Muscle layer of colon (tissue), 2 donors: ENCODE data around the gene LIN9.
A peak's percentile ranks its signal among the peaks of the same experiment; 100 is the strongest.

Source experiments
- H3K27ac ChIP-seq: one replicate; pipeline ENCODE4 v1.7.0; 2013; ENCODE audit warnings: low read depth, mild to moderate bottlenecking, low read length, moderate library complexity
- H3K27me3 ChIP-seq, 2 donors: one replicate each; pipeline ENCODE4 v1.7.0; 2013; ENCODE audit warnings: low read length in 2 of 2, mild to moderate bottlenecking in 2 of 2; ENCODE audit not compliant: insufficient read depth in 2 of 2, control insufficient read depth in 1 of 2
- H3K36me3 ChIP-seq: one replicate; pipeline ENCODE4 v1.7.0; 2013; ENCODE audit warnings: mild to moderate bottlenecking, low read length; ENCODE audit not compliant: insufficient read depth
- H3K4me1 ChIP-seq: one replicate; pipeline ENCODE4 v1.7.0; 2013; ENCODE audit warnings: mild to moderate bottlenecking, low read length; ENCODE audit not compliant: insufficient read depth
- H3K4me3 ChIP-seq, 2 donors: one replicate each; pipeline ENCODE4 v1.7.0; 2013; ENCODE audit warnings: low read length in 2 of 2, low read depth in 1 of 2, mild to moderate bottlenecking in 1 of 2, moderate library complexity in 1 of 2
- H3K9ac ChIP-seq: one replicate; pipeline ENCODE4 v1.7.0; 2013; ENCODE audit warnings: low read length
- H3K9me3 ChIP-seq: one replicate; pipeline ENCODE4 v1.7.0; 2013; ENCODE audit warnings: mild to moderate bottlenecking, low read length
- donor health status: abdominal sarcoma.
- donor health status: Adenocarcinoma of cecum.

Gene LIN9, protein sequence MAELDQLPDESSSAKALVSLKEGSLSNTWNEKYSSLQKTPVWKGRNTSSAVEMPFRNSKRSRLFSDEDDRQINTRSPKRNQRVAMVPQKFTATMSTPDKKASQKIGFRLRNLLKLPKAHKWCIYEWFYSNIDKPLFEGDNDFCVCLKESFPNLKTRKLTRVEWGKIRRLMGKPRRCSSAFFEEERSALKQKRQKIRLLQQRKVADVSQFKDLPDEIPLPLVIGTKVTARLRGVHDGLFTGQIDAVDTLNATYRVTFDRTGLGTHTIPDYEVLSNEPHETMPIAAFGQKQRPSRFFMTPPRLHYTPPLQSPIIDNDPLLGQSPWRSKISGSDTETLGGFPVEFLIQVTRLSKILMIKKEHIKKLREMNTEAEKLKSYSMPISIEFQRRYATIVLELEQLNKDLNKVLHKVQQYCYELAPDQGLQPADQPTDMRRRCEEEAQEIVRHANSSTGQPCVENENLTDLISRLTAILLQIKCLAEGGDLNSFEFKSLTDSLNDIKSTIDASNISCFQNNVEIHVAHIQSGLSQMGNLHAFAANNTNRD

DNA sequence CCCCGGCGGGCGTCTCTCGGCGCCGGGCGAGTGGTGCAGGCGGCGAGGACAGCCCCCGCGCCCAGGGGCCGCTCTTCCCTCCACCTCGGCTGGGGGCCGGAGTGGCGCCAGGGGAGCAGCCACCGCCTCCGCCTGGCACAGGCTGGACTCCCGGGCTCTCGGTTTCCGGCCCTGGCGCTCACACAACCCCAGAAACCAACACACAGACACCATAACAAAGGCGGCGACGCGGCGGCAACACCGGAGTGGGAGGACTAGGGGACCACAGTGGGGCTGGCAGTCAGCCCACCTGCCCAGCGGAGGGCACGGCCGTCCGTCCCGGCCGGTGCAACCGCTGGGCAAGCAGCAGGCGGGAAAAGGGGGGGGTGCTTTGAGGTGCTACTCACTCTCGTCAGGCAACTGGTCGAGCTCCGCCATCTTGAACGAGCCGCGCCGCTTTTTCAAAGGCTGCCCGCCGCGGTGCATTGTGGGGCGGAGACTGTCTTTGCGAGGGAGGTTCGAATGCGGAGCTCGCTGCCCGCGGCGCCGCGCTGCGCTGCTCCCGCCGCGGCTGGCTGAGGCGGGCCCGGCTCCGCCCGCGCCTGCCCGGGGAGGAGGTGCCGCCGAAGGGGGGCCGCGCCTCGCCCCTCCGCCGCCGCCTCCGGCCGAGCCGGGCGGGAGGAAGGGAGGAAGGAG, at the start of gene LIN9:
TSS of gene LIN9 (minus strand) at position 442 of the 675 bp plus-strand sequence. CDS start at position 417, 25 bp downstream.
- H3K36me3 ChIP-seq = no peaks in the 10 kb centered on the region
- peak within 1 kb of the TSS; percentile 46 for H3K27ac ChIP-seq
- H3K9me3 ChIP-seq = no peaks in the 10 kb centered on the region
- H3K27me3 ChIP-seq = no peaks in the 10 kb centered on the region
- peak within 1 kb of the TSS; percentile 87 for H3K4me3 ChIP-seq
- H3K9ac ChIP-seq = peak within 1 kb of the TSS; percentile 44
- peaks cover 10% of the 10 kb centered on the region for H3K4me1 ChIP-seq

DNA sequence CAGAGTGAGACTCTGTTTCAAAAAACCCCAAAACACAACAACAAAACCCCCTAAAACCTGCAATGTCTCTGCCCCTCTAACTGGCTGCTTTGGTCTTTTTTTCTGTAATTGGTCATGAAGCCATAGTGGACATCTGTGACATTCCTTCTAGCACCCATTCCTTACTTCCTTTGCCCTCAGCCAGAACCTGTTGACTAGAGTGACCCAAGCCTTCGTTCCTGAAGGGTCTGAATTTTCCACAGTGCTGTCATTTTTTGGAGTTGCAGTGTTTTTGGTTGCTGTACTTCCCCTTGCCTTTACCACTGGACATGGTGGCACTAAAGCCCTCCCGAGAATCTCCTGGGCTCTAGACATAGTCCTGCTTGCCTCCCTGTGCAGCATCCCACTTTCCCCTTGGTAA, 48.5 kb upstream of the LIN9 start:
- Histone ChIP-seq H3K27me3 (no peaks in the 10 kb centered on the region), H3K4me3 (no peak overlapping the region), H3K36me3 (peaks cover 44% of the 10 kb centered on the region), H3K27ac (no peak overlapping the region), H3K4me1 (peaks cover 20% of the 10 kb centered on the region), H3K9me3 (no peaks in the 10 kb centered on the region), H3K9ac (no peak overlapping the region)

DNA sequence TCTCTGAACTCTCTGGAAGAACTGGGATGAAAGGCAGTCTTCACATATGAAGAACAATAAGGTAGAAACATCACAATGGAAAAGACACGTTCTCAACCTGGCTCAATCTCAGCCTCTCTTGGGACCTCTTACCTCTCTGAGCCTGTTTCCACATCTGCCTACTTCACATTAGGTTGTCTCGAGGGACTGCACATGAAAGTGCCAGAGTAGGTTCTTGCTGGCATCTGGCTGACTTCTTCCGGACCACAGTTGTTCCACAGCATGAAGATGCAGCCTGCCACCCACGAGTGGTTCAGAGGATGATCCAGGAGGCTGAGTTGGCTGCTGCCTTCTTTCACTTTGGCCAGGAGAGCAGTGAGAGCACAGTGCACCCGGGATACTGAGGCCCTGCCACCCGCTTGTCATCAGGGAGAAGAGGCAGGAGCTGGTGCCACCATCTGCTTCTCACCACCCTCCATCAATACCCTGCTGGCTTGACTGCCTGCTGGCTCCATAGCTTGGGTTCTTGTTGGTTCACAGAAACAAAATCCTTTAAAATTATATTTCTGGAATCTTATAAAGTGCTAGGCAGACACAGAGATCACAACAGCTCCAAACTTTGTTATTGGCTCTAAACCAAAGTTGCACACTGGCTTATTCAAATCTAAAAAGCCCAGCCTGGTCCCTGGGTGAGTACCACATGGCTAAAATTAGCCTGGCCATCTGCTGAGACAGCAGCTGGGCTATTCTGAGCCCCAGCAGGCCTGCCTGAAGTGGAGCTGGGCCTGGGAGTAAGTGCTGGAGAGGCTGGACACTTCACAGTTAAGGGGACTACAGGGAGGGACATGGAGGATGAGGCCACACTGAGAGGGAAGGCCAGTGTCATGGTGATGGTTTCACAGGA, 46.9 kb upstream of the LIN9 start:
- Histone ChIP-seq H3K9me3 (no peaks in the 10 kb centered on the region), H3K27me3 (no peaks in the 10 kb centered on the region), H3K4me1 (peaks cover 20% of the 10 kb centered on the region), H3K9ac (no peak overlapping the region), H3K36me3 (peaks cover 30% of the 10 kb centered on the region), H3K4me3 (no peak overlapping the region), H3K27ac (no peak overlapping the region)

DNA sequence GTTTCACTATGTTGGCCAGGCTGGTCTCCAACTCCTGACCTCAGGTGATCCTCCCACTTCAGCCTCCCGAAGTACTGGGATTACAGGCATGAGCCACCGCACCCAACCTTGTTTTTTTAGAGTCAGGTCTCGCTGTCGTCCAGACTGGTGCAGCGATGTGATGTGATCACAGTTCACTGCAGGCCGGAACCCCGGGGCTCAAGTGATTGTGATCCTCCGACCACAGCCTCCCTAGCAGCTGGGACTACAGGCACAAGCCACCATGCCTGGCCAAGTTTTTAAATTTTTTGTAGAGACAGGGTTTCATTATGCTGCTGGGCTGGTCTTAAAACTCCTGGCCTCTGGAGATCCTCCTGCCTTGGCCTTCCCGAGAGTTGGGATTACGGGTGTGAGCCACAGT, 46.1 kb upstream of the LIN9 start:
- peaks cover 23% of the 10 kb centered on the region for H3K36me3 ChIP-seq
- H3K9ac ChIP-seq = no peak overlapping the region
- H3K4me3 ChIP-seq = no peak overlapping the region
- H3K4me1 ChIP-seq = peaks cover 21% of the 10 kb centered on the region
- no peaks in the 10 kb centered on the region for H3K27me3 ChIP-seq
- no peaks in the 10 kb centered on the region for H3K9me3 ChIP-seq
- H3K27ac ChIP-seq = no peak overlapping the region

DNA sequence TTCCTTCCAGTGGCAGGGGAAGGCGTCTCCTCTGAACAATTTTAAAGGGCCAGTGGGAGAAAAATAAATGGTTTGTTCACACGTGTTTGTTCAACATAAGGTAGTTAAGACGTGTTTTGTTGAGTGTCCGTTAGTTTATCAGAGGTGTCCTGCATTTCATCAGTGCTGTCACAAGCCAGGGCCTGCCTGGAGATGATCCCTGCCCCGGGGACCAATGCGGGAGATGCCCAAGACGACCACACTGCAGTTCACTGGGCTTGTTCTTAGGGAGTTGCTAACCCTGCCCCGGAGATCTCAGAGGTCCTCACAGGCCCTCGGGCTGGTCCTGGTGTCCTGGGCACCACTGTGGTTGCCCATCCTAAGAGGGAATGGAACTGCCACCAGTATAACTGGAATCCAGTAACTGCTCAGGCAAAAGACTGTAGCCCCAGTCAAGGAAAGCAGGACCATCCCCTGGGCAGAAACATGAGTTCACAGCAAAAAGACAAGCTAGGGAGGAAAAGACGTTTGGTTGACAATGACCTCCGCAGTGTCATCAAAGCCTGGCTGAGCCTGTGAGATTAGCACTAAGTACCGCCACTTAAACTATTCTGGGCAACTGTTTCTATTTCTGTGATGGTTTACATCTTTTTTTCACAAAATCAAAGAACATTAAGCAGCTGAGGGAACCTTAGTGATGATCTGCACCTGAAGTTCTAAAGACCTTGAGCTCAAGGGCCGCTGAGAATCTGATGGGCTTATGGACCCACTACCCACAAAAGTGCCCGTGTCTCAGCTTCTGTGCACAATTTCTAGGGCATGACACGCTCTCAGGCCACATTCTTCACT, 44.9 kb upstream of the LIN9 start:
- Histone ChIP-seq H3K9me3 (no peaks in the 10 kb centered on the region), H3K4me3 (no peak overlapping the region), H3K27me3 (no peaks in the 10 kb centered on the region), H3K9ac (no peak overlapping the region), H3K27ac (no peak overlapping the region), H3K36me3 (peaks cover 16% of the 10 kb centered on the region), H3K4me1 (peaks cover 25% of the 10 kb centered on the region)

DNA sequence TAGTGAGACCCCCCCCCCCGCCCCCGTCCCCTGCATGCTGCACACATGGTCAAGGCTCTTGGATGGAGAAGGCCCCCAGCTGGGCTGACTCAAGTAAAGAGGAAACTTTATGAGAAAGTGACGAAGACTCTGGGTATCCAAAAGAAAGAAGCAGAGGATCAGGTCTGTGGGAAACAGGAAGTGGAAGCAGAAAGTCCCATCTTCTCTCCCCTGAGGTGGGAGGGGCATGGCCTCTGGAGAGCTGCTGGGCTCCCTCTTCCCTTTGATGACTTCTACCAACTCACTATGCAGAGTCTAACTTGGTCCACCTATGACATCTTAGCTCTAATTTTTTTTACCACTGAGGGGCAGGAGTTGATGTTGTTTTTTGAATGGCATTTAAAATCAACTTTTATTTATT, 42.7 kb upstream of the LIN9 start:
- no peaks in the 10 kb centered on the region for H3K36me3 ChIP-seq

DNA sequence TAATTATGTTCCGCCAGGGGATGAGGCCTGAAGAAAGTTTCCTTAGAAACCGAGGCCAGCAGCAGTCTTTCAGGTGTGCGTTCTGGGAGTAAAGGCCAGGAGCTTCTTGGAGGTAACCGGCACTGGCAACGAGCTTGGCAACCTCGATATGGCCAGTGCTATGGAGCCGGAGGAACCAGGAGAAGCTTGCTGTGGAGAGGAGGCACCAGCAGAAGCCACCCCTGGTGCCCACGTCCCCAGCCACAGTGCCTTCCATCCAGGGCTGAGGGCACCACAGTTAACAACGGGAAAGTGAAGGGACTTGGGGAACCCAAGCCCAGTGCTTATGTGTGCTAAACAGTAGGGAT, 41.5 kb upstream of the LIN9 start:
- no peak overlapping the region for H3K9ac ChIP-seq
- no peaks in the 10 kb centered on the region for H3K9me3 ChIP-seq
- no peaks in the 10 kb centered on the region for H3K27me3 ChIP-seq
- no peak overlapping the region for H3K27ac ChIP-seq
- no peaks in the 10 kb centered on the region for H3K36me3 ChIP-seq
- no peak overlapping the region for H3K4me3 ChIP-seq
- peaks cover 13% of the 10 kb centered on the region for H3K4me1 ChIP-seq

More for the DNA sequence above, 42.7 kb upstream of the LIN9 start:
- Histone ChIP-seq H3K9ac (no peak overlapping the region), H3K27me3 (no peaks in the 10 kb centered on the region), H3K4me3 (no peak overlapping the region), H3K27ac (no peak overlapping the region), H3K4me1 (peaks cover 24% of the 10 kb centered on the region), H3K9me3 (no peaks in the 10 kb centered on the region)

DNA sequence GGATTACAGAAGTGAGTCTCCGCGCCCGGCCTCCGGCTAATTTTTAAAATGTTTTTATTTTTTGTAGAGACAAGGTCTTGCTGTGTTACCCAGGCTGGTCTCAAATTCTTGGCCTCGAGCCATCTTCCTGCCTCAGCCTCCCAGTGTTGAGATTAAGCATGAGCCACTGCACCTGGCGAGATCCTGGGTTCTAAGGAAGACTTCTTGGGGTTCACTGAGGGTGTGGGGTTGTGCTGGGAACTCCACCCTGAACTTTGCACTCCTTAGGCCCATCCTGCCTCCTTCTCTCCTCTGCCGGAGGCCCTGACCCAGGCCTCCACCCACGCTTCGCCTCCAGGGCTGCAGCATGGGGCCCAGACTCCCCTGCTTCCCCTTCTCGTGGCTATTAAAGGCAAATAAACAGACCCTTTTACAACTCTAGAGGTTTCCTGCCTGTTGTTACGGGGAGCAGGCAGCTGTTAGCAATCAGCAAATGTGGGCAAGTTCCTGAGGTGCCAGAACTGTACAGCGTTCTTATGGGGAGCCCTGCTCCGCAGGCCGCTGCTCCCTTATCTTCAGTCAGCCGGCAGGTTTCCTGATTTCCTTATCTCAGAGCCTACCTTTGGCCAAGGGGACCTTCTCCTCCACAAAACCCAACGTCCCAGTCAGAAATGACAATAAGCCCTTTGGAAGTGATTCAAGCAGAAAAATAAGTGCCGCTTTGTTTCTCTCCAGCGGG, 41.0 kb upstream of the LIN9 start:
- Histone ChIP-seq H3K4me3 (no peak overlapping the region), H3K9ac (no peak overlapping the region), H3K27me3 (no peaks in the 10 kb centered on the region), H3K27ac (no peak overlapping the region), H3K9me3 (no peaks in the 10 kb centered on the region), H3K36me3 (no peaks in the 10 kb centered on the region), H3K4me1 (peaks cover 13% of the 10 kb centered on the region)

DNA sequence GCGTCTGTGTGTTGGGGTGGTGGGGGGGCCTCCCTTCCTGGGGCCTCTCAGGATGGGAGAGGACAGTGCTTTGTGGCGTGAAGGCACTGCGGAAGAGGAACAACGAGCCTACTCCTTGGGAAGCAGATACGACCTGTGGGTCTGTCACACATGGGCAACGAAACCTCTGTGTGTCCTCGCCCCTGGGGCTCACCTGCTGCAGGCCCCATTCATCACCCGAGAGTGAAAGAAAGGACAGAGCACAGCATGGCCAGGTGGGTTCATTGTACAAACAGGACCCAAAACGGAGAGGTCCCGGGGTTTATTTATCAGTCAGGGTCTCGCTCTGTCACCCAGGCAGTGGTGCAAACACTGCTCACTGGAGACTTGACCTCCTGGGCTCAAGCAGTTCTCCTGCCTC, 40.1 kb upstream of the LIN9 start:
- no peak overlapping the region for H3K27ac ChIP-seq
- H3K4me3 ChIP-seq = no peak overlapping the region
- no peaks in the 10 kb centered on the region for H3K36me3 ChIP-seq
- no peaks in the 10 kb centered on the region for H3K27me3 ChIP-seq
- no peak overlapping the region for H3K9ac ChIP-seq
- H3K4me1 ChIP-seq = peaks cover 13% of the 10 kb centered on the region
- H3K9me3 ChIP-seq = no peaks in the 10 kb centered on the region
